Nasal cavity respiratory epithelium epithelial cell of viscerocranial mucosa (primary cell): ENCODE data around the gene MT1H. TPM values are rescaled to one million over a fixed set of nuclear protein-coding genes. Genes with fewer than 3 reads are reported as not detected.

Experiments used
- total RNA-seq: library from RNA; depleted of rRNA; stranded (reverse); fragments of >200 nt; gene quantifications from 2 replicates; pipeline ENCODE4 v1.2.3, GENCODE V29; 2014

MT1H gene
- total RNA-seq, result not detected in 2 replicates

GRCh38 chr16:56669005-56669839 is at the start of gene MT1H:
TSS of gene MT1H (plus strand) at chr16:56669814. CDS start at chr16:56669885, 71 bp downstream.

GRCh38 chr16:56625140-56625942 is 44.3 kb upstream of the MT1H start, which contains the start of gene MT1E:
TSS of gene MT1E (plus strand) at chr16:56625781. CDS start at chr16:56625852, 71 bp downstream.

GRCh38 chr16:56632156-56632847 is 37.3 kb upstream of the MT1H start, which contains the start of gene MT1M:
TSS of gene MT1M (plus strand) at chr16:56632659. CDS start at chr16:56632732, 73 bp downstream.

GRCh38 chr16:56637814-56638750 is 31.5 kb upstream of the MT1H start, which contains the start of gene MT1A:
TSS of gene MT1A (plus strand) at chr16:56638666. CDS start at chr16:56638739, 73 bp downstream.

GRCh38 chr16:56651586-56651985 is 18.0 kb upstream of the MT1H start, which contains the start of gene MT1B:
TSS of gene MT1B (plus strand) at chr16:56651886. CDS start at chr16:56651954, 68 bp downstream.

GRCh38 chr16:56657555-56658326 is 11.9 kb upstream of the MT1H start, which contains the start of gene MT1F:
TSS of gene MT1F (plus strand) at chr16:56657959. CDS start at chr16:56658059, 100 bp downstream.

GRCh38 chr16:56667581-56668571 is 1.7 kb upstream of the MT1H start, which contains the start of gene MT1G:
TSS of gene MT1G (minus strand) at chr16:56668065. CDS start at chr16:56667993, 72 bp downstream.

GRCh38 chr16:56681939-56682702 is 12.5 kb downstream of the MT1H start, which contains the start of gene MT1X:
TSS of gene MT1X (plus strand) at chr16:56682470. CDS start at chr16:56682541, 71 bp downstream.

Other genes starting within 250 kb of the MT1H start
- 235 and 267 TPM in 2 replicates for gene AMFR, start 244.3 kb upstream of the MT1H start, total RNA-seq
- gene NUDT21, start 218.5 kb upstream of the MT1H start, total RNA-seq, result 39.6 and 59.7 TPM in 2 replicates
- 63.6 and 156 TPM in 2 replicates for gene OGFOD1, start 218.3 kb upstream of the MT1H start, total RNA-seq
- 57.6 and 62.5 TPM in 2 replicates for gene BBS2, start 149.8 kb upstream of the MT1H start, total RNA-seq
- gene MT4, start 104.7 kb upstream of the MT1H start, total RNA-seq, result not detected in 2 replicates
- not detected in 2 replicates for gene MT3, start 80.3 kb upstream of the MT1H start, total RNA-seq
- gene MT2A, start 61.2 kb upstream of the MT1H start, total RNA-seq, result 15.4 and 173 TPM in 2 replicates
- 74.2 and 274 TPM in 2 replicates for gene MT1E, start 44.0 kb upstream of the MT1H start, total RNA-seq
- 0.34 and 0.57 TPM in 2 replicates for gene MT1M, start 37.2 kb upstream of the MT1H start, total RNA-seq
- gene MT1A, start 31.1 kb upstream of the MT1H start, total RNA-seq, result not detected in 2 replicates
- gene MT1B, start 17.9 kb upstream of the MT1H start, total RNA-seq, result not detected in 2 replicates
- 1.4 and 4.3 TPM in 2 replicates for gene MT1F, start 11.9 kb upstream of the MT1H start, total RNA-seq
- 0.68 and 3.3 TPM in 2 replicates for gene MT1G, start 1.7 kb upstream of the MT1H start, total RNA-seq
- 103 and 1,248 TPM in 2 replicates for gene MT1X, start 12.7 kb downstream of the MT1H start, total RNA-seq
- gene NUP93, start 60.3 kb downstream of the MT1H start, total RNA-seq, result 55.5 and 57.1 TPM in 2 replicates
- gene SLC12A3, start 195.4 kb downstream of the MT1H start, total RNA-seq, result not detected in 2 replicates